ENCODE measurements around the gene SLC34A1.
A peak's percentile ranks its signal among the peaks of the same experiment; 100 is the strongest.
"Not testable (repeated sequence)": the region's sequence is repeated elsewhere in the genome, so short reads cannot be mapped to it uniquely, and the experiment has no call there.

The SLC34A1 gene

GRCh38 chr5:177356746-177357145, 27.5 kb upstream of the SLC34A1 start:
- TF ChIP-seq, protein P1, sequence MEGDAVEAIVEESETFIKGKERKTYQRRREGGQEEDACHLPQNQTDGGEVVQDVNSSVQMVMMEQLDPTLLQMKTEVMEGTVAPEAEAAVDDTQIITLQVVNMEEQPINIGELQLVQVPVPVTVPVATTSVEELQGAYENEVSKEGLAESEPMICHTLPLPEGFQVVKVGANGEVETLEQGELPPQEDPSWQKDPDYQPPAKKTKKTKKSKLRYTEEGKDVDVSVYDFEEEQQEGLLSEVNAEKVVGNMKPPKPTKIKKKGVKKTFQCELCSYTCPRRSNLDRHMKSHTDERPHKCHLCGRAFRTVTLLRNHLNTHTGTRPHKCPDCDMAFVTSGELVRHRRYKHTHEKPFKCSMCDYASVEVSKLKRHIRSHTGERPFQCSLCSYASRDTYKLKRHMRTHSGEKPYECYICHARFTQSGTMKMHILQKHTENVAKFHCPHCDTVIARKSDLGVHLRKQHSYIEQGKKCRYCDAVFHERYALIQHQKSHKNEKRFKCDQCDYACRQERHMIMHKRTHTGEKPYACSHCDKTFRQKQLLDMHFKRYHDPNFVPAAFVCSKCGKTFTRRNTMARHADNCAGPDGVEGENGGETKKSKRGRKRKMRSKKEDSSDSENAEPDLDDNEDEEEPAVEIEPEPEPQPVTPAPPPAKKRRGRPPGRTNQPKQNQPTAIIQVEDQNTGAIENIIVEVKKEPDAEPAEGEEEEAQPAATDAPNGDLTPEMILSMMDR (IDR thresholded peaks at IDR 0.05; ENCODE audit: extremely low read depth, missing control alignments), result no peak
- DNase-seq (ENCODE audit: low spot score), result no peak

DNA sequence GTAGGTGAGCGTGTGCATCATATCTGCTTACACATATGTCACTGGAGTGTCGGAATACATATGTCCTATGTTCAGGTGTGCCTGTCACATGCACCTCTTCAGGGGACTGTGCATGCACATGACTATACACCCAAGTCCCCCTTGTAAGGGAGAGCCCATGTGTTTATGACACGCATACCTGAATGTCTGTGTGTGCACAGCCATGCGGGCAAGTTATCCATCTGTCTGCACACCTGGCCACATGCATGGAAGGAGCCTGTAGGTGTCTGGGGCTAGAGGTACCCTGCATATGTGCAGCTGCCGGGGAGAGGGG, 27.1 kb upstream of the SLC34A1 start:
- TF ChIP-seq, protein P1 (IDR thresholded peaks at IDR 0.05; ENCODE audit: extremely low read depth, missing control alignments), result no peak
- no peak for DNase-seq (ENCODE audit: low spot score)

DNA sequence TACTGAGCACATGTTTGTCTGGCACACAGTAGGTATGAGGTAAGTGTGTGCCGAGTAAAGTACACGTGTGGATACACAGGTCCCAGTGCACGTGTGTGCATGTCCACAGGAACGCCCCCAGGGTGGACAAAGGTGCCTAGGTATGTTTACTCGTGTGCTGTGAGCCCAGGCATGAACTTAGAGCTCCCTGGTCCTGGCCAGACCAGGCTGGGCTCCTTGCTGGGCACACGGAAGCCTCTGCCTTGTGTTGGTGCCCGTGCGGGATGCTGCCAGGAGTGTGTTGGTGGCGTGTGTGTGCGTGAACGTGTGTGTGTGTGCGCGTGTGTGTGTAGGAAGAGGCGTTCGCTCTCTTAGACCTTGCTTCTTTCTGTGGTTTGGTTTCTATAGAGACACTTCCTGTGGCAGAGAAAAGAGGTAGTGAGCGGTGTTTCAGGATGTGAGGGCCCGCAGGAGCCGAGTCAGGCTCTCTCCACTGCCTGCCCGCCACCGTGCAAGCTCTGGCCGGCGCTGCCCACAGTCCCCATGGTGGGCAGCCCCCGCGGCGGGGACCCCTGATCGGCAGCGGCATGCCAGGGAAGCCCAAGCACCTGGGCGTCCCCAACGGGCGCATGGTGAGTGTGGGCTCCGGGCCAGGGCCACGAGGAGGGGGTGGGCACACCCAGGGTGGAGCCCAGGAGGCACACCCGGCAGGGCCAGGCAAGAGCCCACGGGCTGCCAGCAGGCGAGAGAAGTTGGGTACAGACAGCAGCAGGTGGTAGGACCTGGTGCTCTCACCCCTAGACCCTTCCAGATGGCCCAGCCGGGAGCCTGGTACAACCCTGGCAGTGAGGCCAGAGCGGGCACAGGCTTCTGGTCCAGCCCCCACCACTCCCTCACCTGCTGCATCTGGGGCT, 26.5 kb upstream of the SLC34A1 start, which contains the start of gene RGS14:
RGS14 (plus strand) TSS at position 466 of the 893 bp plus-strand sequence; CDS start at position 567, 101 bp downstream.
- DNase-seq (ENCODE audit: low spot score), result peak; percentile 93
- TF ChIP-seq, protein P1 (IDR thresholded peaks at IDR 0.05; ENCODE audit: extremely low read depth, missing control alignments), result no peak

GRCh38 chr5:177358370-177358819, 25.8 kb upstream of the SLC34A1 start:
- DNase-seq (ENCODE audit: low spot score), result no peak
- TF ChIP-seq, protein P1 (IDR thresholded peaks at IDR 0.05; ENCODE audit: extremely low read depth, missing control alignments), result no peak

GRCh38 chr5:177359451-177359851, 24.8 kb upstream of the SLC34A1 start:
- TF ChIP-seq, protein P1 (IDR thresholded peaks at IDR 0.05; ENCODE audit: extremely low read depth, missing control alignments), result no peak
- DNase-seq (ENCODE audit: low spot score), result no peak

GRCh38 chr5:177359860-177360259, 24.4 kb upstream of the SLC34A1 start:
- no peak for DNase-seq (ENCODE audit: low spot score)
- TF ChIP-seq, protein P1 (IDR thresholded peaks at IDR 0.05; ENCODE audit: extremely low read depth, missing control alignments), result no peak

- DNase-seq (ENCODE audit: low spot score), result not testable (repeated sequence)
These were observed 23.5 kb upstream of the SLC34A1 start for GRCh38 chr5:177360740-177361139.
